Esophagus muscularis mucosa (tissue), 4 donors: ENCODE measurements around the gene GALNS.

Source experiments
- CTCF ChIP-seq, 3 experiments: fragments of 200-600 bp in 2 of 3; fragments of 450-650 bp in 1 of 3; sonication (generic) in 2 of 3; IDR thresholded peaks; one replicate each; pipeline ENCODE4 v1.5.1; 2017 to 2019; ENCODE audit warnings: antibody characterized with exemption in 3 of 3, mild to moderate bottlenecking in 2 of 3, moderate library complexity in 1 of 3
- EP300 ChIP-seq: sonication (generic); formaldehyde crosslinking; IDR thresholded peaks from one replicate; pipeline ENCODE4 v1.6.1; 2017; ENCODE audit warnings: antibody characterized with exemption
- POLR2A ChIP-seq: fragments of 450-650 bp; IDR thresholded peaks from one replicate; pipeline ENCODE4 v1.6.1; 2017; ENCODE audit warnings: antibody characterized with exemption, moderate library complexity, mild to moderate bottlenecking, low read depth
- POLR2AphosphoS5 ChIP-seq, 2 donors: sonication (generic); formaldehyde crosslinking; IDR thresholded peaks; one replicate each; pipeline ENCODE4 v1.6.1; 2017; ENCODE audit warnings: antibody characterized with exemption in 2 of 2

GRCh38 chr16:88813269-88814143 is 43.2 kb downstream of the GALNS start:
- TF ChIP-seq POLR2A (no peak), CTCF (IDR thresholded peaks at IDR 0.05) (no peak), POLR2AphosphoS5 (IDR thresholded peaks at IDR 0.05) (no peak), EP300 (no peak)
